Thyroid gland (tissue), 4 donors: ENCODE measurements around the gene NOS2. TPM values are rescaled to one million over a fixed set of nuclear protein-coding genes. Genes with fewer than 3 reads are reported as not detected.

Source experiments
- DNase-seq, 2 donors: peaks; one replicate each; pipeline ENCODE4 v3.0.0-alpha.2; 2019
- H3K27ac ChIP-seq, 3 donors: fragments of 200-600 bp; sonication (generic); 1 replicate in 2 of 3; 2 replicates in 1 of 3; pipeline ENCODE4 v1.5.1; 2016 to 2019; ENCODE audit warnings: mild to moderate bottlenecking in 1 of 3, moderate library complexity in 1 of 3
- H3K27me3 ChIP-seq: fragments of 200-600 bp; sonication (generic); one replicate; pipeline ENCODE4 v1.5.1; 2019
- H3K36me3 ChIP-seq, 2 donors: fragments of 200-600 bp; sonication (generic); one replicate each; pipeline ENCODE4 v1.5.1; 2016 to 2019
- H3K4me1 ChIP-seq, 2 donors: fragments of 200-600 bp; sonication (generic); one replicate each; pipeline ENCODE4 v1.5.1; 2017 to 2019
- H3K4me3 ChIP-seq, 3 donors: fragments of 200-600 bp; sonication (generic); replicated peaks in 1 of 3; 1 replicate in 2 of 3; 2 replicates in 1 of 3; pipeline ENCODE4 v1.5.1; 2016; ENCODE audit warnings: mild to moderate bottlenecking in 1 of 3
- H3K9me3 ChIP-seq: fragments of 200-600 bp; sonication (generic); one replicate; pipeline ENCODE4 v1.5.1; 2017
- CTCF ChIP-seq, 6 experiments: fragments of 200-600 bp in 3 of 6; fragments of 450-650 bp in 3 of 6; sonication (generic) in 3 of 6; IDR thresholded peaks; one replicate each; pipeline ENCODE4 v1.5.1; 2016 to 2019; ENCODE audit warnings: antibody characterized with exemption in 6 of 6, mild to moderate bottlenecking in 2 of 6, inconsistent platforms in 1 of 6, moderate library complexity in 1 of 6
- POLR2A ChIP-seq, 2 donors: fragments of 450-650 bp; IDR thresholded peaks; one replicate each; pipeline ENCODE4 v1.6.1; 2017; ENCODE audit warnings: antibody characterized with exemption in 2 of 2, mild to moderate bottlenecking in 2 of 2, moderate library complexity in 1 of 2
- WGBS, 2 donors: methylation state at CpG; one replicate each; pipeline ENCODE4 v1.1.5; 2017; 5-methylcytosine and 5-hydroxymethylcytosine counted together
- intact Hi-C: fragments of 100-400 bp; cut with DNase I; formaldehyde crosslinking; loops from one replicate; pipeline ENCODE4 v1.15.1; 2023
- total RNA-seq, 4 donors: library from RNA; depleted of rRNA; stranded (reverse); fragments of >200 nt; gene quantifications; one replicate each; pipeline ENCODE4 v1.2.3, GENCODE V29; 2016

Gene NOS2
- total RNA-seq, 4 donors from 2014 or later, result 0.22 to 1.1 TPM; not detected in 2

DNA sequence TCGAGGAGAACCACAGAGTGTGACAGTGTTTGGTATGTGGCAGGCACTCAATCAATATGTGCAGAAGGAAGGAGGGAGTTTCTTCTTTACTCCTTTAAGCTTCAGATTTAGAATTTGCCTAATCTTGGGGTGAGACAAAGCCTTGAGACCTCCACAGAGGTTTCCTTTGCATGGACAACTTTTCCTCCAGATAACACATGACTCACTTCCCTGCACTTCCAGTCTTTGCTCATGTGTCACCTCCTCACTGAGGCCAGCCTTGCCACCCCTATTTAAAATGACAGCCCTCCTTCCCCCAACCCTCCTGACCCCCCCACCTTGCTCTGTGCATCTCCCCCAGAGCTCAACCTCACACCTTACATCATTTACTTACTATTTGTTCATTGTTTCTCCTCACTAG, 17.4 kb upstream of the NOS2 start:
- WGBS, 2 donors, result 20 to 28% methylated on average over 1 of the region's 1 CpG
- H3K9me3 ChIP-seq, result no peaks in the 10 kb centered on the region
- no peak overlapping the region for H3K4me3 ChIP-seq
- H3K27ac ChIP-seq, result no peak overlapping the region
- no peaks in the 10 kb centered on the region for H3K36me3 ChIP-seq
- no peaks in the 10 kb centered on the region for H3K27me3 ChIP-seq
- no peak for DNase-seq
- H3K4me1 ChIP-seq, result peaks cover 0 to 13% of the 10 kb centered on the region in 2 donors
- intact Hi-C loops, result no loop called here
- no peak for TF ChIP-seq POLR2A (IDR thresholded peaks at IDR 0.05)

GRCh38 chr17:27816946-27817345, 16.6 kb upstream of the NOS2 start:
- WGBS, 2 donors, result 81 to 97% methylated on average over 3 of the region's 3 CpGs
- intact Hi-C loops, result no loop called here
- Histone ChIP-seq H3K4me3 (no peak overlapping the region), H3K9me3 (no peaks in the 10 kb centered on the region), H3K27ac (no peak overlapping the region), H3K4me1 (peaks cover 0 to 13% of the 10 kb centered on the region in 2 donors), H3K27me3 (no peaks in the 10 kb centered on the region), H3K36me3 (no peaks in the 10 kb centered on the region)
- no peak for TF ChIP-seq CTCF (IDR thresholded peaks at IDR 0.05)
- no peak for TF ChIP-seq POLR2A (IDR thresholded peaks at IDR 0.05)
- DNase-seq, result no peak

GRCh38 chr17:27811961-27812360, 11.6 kb upstream of the NOS2 start:
- WGBS, 2 donors, result 87 to 92% methylated on average over 6 of the region's 6 CpGs
- intact Hi-C loops, result no loop called here

GRCh38 chr17:27810902-27811557, 10.7 kb upstream of the NOS2 start:
- DNase-seq, result no peak

More at GRCh38 chr17:27811961-27812360, 11.6 kb upstream of the NOS2 start:
- H3K27ac ChIP-seq, result no peak overlapping the region
- no peak for TF ChIP-seq POLR2A (IDR thresholded peaks at IDR 0.05)
- no peak for TF ChIP-seq CTCF (IDR thresholded peaks at IDR 0.05)
- no peak overlapping the region for H3K4me3 ChIP-seq
- peaks cover 0 to 5% of the 10 kb centered on the region in 2 donors for H3K4me1 ChIP-seq
- no peak for DNase-seq
- no peaks in the 10 kb centered on the region for H3K36me3 ChIP-seq
- no peaks in the 10 kb centered on the region for H3K27me3 ChIP-seq
- H3K9me3 ChIP-seq, result no peaks in the 10 kb centered on the region

DNA sequence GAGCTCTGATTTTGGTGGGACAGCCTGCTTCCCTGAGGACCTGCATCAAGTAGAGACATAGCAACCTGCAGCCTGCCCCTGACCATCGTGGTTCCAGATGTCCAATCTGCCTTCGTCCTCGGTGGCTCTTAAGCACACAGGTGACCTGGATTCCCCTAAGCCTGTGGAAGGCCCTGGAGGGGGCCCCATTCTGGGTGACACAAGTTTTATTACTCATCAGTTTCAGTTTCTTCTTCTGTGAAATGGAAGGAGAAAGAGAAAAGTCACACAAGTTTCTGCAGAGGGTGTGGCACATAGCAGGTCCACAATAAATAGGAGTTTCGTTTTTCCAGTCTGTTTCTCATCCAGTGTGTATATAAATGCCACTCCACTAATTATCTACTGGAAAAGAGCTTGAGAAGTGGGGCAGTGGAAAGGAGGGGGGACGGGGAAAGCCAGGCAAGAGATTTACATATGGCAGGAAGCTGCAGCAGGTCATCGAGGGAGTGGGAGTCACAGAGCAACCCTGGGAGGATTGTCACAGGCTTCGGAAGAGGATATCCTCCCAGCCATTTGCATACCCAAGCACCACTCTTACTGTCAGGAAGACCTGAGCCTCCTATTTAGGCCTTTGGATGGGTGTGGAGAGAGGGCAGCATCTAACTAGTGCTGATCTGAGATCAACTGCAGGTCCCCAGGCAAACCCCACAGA, 10.0 kb upstream of the NOS2 start:
- Histone ChIP-seq H3K27me3 (no peaks in the 10 kb centered on the region), H3K4me3 (no peak overlapping the region), H3K27ac (no peak overlapping the region), H3K9me3 (no peaks in the 10 kb centered on the region), H3K4me1 (peaks cover 0 to 5% of the 10 kb centered on the region in 2 donors), H3K36me3 (no peaks in the 10 kb centered on the region)
- DNase-seq, result no peak
- TF ChIP-seq CTCF (IDR thresholded peaks at IDR 0.05) (no peak), POLR2A (IDR thresholded peaks at IDR 0.05) (no peak)
- WGBS, 2 donors, result 57 to 59% methylated on average over 7 of the region's 7 CpGs
- intact Hi-C loops, result no loop called here

More at GRCh38 chr17:27810902-27811557, 10.7 kb upstream of the NOS2 start:
- peaks cover 0 to 5% of the 10 kb centered on the region in 2 donors for H3K4me1 ChIP-seq
- 59 to 66% methylated on average over 10 of the region's 10 CpGs for WGBS, 2 donors
- H3K27me3 ChIP-seq, result no peaks in the 10 kb centered on the region
- intact Hi-C loops, result no loop called here
- H3K4me3 ChIP-seq, result no peak overlapping the region
- TF ChIP-seq CTCF (IDR thresholded peaks at IDR 0.05) (no peak), POLR2A (IDR thresholded peaks at IDR 0.05) (no peak)
- H3K36me3 ChIP-seq, result no peaks in the 10 kb centered on the region
- H3K27ac ChIP-seq, result no peak overlapping the region
- H3K9me3 ChIP-seq, result no peaks in the 10 kb centered on the region
